ENCODE measurements around the gene DPYD. TPM values are rescaled to one million over a fixed set of nuclear protein-coding genes. Genes with fewer than 3 reads are reported as not detected.

The DPYD gene
- total and polyA plus RNA-seq, 10 of the 15 experiments (the other 5 are each of a cell fraction or from before 2014, with no cell fraction given): 5.7 to 23.8 (median 10.2) TPM

- Histone ChIP-seq H3K36me3 (ENCODE audit: control insufficient read depth in 2 of 2, insufficient read depth in 2 of 2, low read length in 1 of 2) (no peaks in the 10 kb centered on the region), H3K9me3 (replicated peaks; ENCODE audit: control insufficient read depth, insufficient read depth, low read length) (no peaks in the 10 kb centered on the region), H3K79me2 (ENCODE audit: control insufficient read depth, insufficient read depth, low read length) (no peaks in the 10 kb centered on the region), H3K9ac (ENCODE audit: control insufficient read depth, insufficient read depth, low read length) (no peak overlapping the region), H3K27ac (ENCODE audit: control insufficient read depth, insufficient read depth) (no peak overlapping the region), H2AFZ (ENCODE audit: control insufficient read depth, low read depth, low read length) (no peak overlapping the region), H3K4me2 (ENCODE audit: control insufficient read depth, insufficient read depth) (no peak overlapping the region), H4K20me1 (ENCODE audit: control insufficient read depth, insufficient read depth) (no peaks in the 10 kb centered on the region), H3K27me3 (replicated peaks in 1 of 2; ENCODE audit: control insufficient read depth in 2 of 2, insufficient read depth in 2 of 2, low read length in 1 of 2) (no peaks in the 10 kb centered on the region), H3K4me1 (ENCODE audit: control insufficient read depth, insufficient read depth, low read length) (no peaks in the 10 kb centered on the region), H3K4me3 (no peak overlapping the region)
- BruUV-seq (replicated peaks): no TSS peak
- TF ChIP-seq NFYA (IDR thresholded peaks at IDR 0.05; ENCODE audit: borderline replicate concordance, low read depth, low read length) (no peak), RB1 (IDR thresholded peaks at IDR 0.05; ENCODE audit: borderline replicate concordance) (no peak), IRF3 (IDR thresholded peaks at IDR 0.05) (no peak), TAF1 (IDR thresholded peaks at IDR 0.05; ENCODE audit: borderline replicate concordance, low read depth, low read length) (no peak), CEBPB (IDR thresholded peaks at IDR 0.05; ENCODE audit: borderline replicate concordance in 1 of 2, low read depth in 2 of 2, low read length in 2 of 2) (no peak), EED (IDR thresholded peaks at IDR 0.05; ENCODE audit: low read depth) (no peak), IRF4 (IDR thresholded peaks at IDR 0.05; ENCODE audit: low read depth, low read length) (no peak), BHLHE40 (IDR thresholded peaks at IDR 0.05; ENCODE audit: borderline replicate concordance in 1 of 2, low read depth in 2 of 2, low read length in 1 of 2) (no peak)
- TF ChIP-seq, protein P1, sequence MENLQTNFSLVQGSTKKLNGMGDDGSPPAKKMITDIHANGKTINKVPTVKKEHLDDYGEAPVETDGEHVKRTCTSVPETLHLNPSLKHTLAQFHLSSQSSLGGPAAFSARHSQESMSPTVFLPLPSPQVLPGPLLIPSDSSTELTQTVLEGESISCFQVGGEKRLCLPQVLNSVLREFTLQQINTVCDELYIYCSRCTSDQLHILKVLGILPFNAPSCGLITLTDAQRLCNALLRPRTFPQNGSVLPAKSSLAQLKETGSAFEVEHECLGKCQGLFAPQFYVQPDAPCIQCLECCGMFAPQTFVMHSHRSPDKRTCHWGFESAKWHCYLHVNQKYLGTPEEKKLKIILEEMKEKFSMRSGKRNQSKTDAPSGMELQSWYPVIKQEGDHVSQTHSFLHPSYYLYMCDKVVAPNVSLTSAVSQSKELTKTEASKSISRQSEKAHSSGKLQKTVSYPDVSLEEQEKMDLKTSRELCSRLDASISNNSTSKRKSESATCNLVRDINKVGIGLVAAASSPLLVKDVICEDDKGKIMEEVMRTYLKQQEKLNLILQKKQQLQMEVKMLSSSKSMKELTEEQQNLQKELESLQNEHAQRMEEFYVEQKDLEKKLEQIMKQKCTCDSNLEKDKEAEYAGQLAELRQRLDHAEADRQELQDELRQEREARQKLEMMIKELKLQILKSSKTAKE (IDR thresholded peaks at IDR 0.05; ENCODE audit: low read depth, poor library complexity, severe bottlenecking): no peak
- TF ChIP-seq, protein P2, sequence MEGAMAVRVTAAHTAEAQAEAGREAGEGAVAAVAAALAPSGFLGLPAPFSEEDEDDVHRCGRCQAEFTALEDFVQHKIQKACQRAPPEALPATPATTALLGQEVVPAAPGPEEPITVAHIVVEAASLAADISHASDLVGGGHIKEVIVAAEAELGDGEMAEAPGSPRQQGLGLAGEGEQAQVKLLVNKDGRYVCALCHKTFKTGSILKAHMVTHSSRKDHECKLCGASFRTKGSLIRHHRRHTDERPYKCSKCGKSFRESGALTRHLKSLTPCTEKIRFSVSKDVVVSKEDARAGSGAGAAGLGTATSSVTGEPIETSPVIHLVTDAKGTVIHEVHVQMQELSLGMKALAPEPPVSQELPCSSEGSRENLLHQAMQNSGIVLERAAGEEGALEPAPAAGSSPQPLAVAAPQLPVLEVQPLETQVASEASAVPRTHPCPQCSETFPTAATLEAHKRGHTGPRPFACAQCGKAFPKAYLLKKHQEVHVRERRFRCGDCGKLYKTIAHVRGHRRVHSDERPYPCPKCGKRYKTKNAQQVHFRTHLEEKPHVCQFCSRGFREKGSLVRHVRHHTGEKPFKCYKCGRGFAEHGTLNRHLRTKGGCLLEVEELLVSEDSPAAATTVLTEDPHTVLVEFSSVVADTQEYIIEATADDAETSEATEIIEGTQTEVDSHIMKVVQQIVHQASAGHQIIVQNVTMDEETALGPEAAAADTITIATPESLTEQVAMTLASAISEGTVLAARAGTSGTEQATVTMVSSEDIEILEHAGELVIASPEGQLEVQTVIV (IDR thresholded peaks at IDR 0.05; ENCODE audit: borderline replicate concordance, partially characterized antibody): no peak
- RAD21 ChIA-PET (ENCODE audit: unreplicated experiment): no interaction called here
- CTCF ChIA-PET: interaction anchor here (0.7 to 0.8 kb wide), 2 partner anchors 27 to 485 kb away, joined by 3 read pairs; no protein-coding TSS in a partner anchor
- FAIRE-seq (no peak), ATAC-seq (no peak), DNase-seq (ENCODE audit: low read depth, low spot score) (no peak)
- in situ Hi-C loops (cut with MboI): no loop called here
- POLR2A ChIA-PET: interaction anchor here (0.7 kb wide), 1 partner anchor 24 kb away, joined by 3 read pairs; no protein-coding TSS in a partner anchor
- intact Hi-C loops (cut with micrococcal nuclease; ENCODE audit: unreplicated experiment): no loop called here
- SMC1A ChIA-PET (ENCODE audit: uncharacterized antibody, unreplicated experiment): no interaction called here
- 35% methylated on average over 4 of the region's 4 CpGs for WGBS (ENCODE audit: insufficient coverage, insufficient replicate concordance, low lambda C conversion rate, missing lambda C conversion rate)
Measured at GRCh38 chr1:97567000-97567749, 353.7 kb downstream of the DPYD start.

All from GM12878 (cell line).